Hippocampal formation (tissue), 2 donors: ENCODE data around the gene PDE6B.
"Not testable (repeated sequence)": the region's sequence is repeated elsewhere in the genome, so short reads cannot be mapped to it uniquely, and the experiment has no call there.

Experiments used
- DNase-seq, 2 donors: peaks; one replicate each; lab custom pipeline; 2025; lab: John Stamatoyannopoulos, UW

PDE6B gene

GRCh38 chr4:635851-636627 lies 10.7 kb downstream of the PDE6B start:
- no peak for DNase-seq

GRCh38 chr4:636628-637159 lies 11.3 kb downstream of the PDE6B start:
- no peak for DNase-seq

GRCh38 chr4:637536-638280 lies 12.3 kb downstream of the PDE6B start:
- no peak for DNase-seq

GRCh38 chr4:642366-642765 lies 17.0 kb downstream of the PDE6B start:
- DNase-seq = not testable (repeated sequence)

- peak in 1 of 2 donors; percentile 7 for DNase-seq
These were observed 21.1 kb downstream of the PDE6B start for GRCh38 chr4:646460-646859.

- DNase-seq = no peak
These were observed 22.1 kb downstream of the PDE6B start for GRCh38 chr4:647481-647880.

GRCh38 chr4:648579-649292 lies 23.4 kb downstream of the PDE6B start:
- no peak for DNase-seq

- DNase-seq = no peak
These were observed 23.9 kb downstream of the PDE6B start for GRCh38 chr4:649293-649625.

- DNase-seq = no peak
These were observed 24.5 kb downstream of the PDE6B start for GRCh38 chr4:649751-650310.

GRCh38 chr4:650461-650860 lies 25.1 kb downstream of the PDE6B start:
- no peak for DNase-seq

- peak; percentile 65 to 80 for DNase-seq
These were observed 25.8 kb downstream of the PDE6B start for GRCh38 chr4:650951-651883.

GRCh38 chr4:651884-652642 lies 26.7 kb downstream of the PDE6B start:
- DNase-seq = no peak

- DNase-seq = peak in 1 of 2 donors; percentile 21
These were observed 27.9 kb downstream of the PDE6B start for GRCh38 chr4:653080-653821.

GRCh38 chr4:653831-654502 lies 28.6 kb downstream of the PDE6B start:
- no peak for DNase-seq

GRCh38 chr4:654503-654845 lies 29.1 kb downstream of the PDE6B start:
- no peak for DNase-seq

GRCh38 chr4:654871-655463 lies 29.6 kb downstream of the PDE6B start:
- DNase-seq = peak in 1 of 2 donors; percentile 70

GRCh38 chr4:655464-656151 lies 30.2 kb downstream of the PDE6B start:
- DNase-seq = no peak
